ENCODE data around the gene HPSE. TPM values are rescaled to one million over a fixed set of nuclear protein-coding genes. Genes with fewer than 3 reads are reported as not detected.

Gene HPSE
- total and polyA plus RNA-seq, 9 of the 15 experiments (the other 6 are each of a cell fraction or from before 2014, with no cell fraction given): 0.01 to 0.42 (median 0.14) TPM; not detected in 1

- peak; percentile 79; the same call in 1 of the 2 replicates for TF ChIP-seq REST (IDR thresholded peaks at IDR 0.05; ENCODE audit: borderline replicate concordance)
- TF ChIP-seq REST (CRISPR knock-in tag; IDR thresholded peaks at IDR 0.05; ENCODE audit: low read depth): no peak
- peak; percentile 93; the same call in 1 of the 2 replicates for TF ChIP-seq PML (IDR thresholded peaks at IDR 0.05; ENCODE audit: low read length)
- TF ChIP-seq DPF2 (IDR thresholded peaks at IDR 0.05): peak; percentile 81
- peak; percentile 17; the same call in 1 of the 2 replicates for TF ChIP-seq ATF7 (IDR thresholded peaks at IDR 0.05)
- TF ChIP-seq MCM3 (IDR thresholded peaks at IDR 0.05): no peak
- TF ChIP-seq ARNT (IDR thresholded peaks at IDR 0.05): no peak
- TF ChIP-seq EP400 (IDR thresholded peaks at IDR 0.05): no peak
- TF ChIP-seq PKNOX1 (IDR thresholded peaks at IDR 0.05): peak; percentile 28; the same call in 1 of the 2 replicates
- no peak for TF ChIP-seq TFE3 (CRISPR knock-in tag; IDR thresholded peaks at IDR 0.05)
- no peak for TF ChIP-seq POLR3G (IDR thresholded peaks at IDR 0.05; ENCODE audit: extremely low read depth, insufficient read length, insufficient replicate concordance)
- peak in 1 of 3 experiments; percentile 35; a peak in 1 of 6 replicates for TF ChIP-seq ZBTB11 (CRISPR knock-in tag; IDR thresholded peaks at IDR 0.05)
- peak; percentile 39 for TF ChIP-seq SP1 (CRISPR knock-in tag; IDR thresholded peaks at IDR 0.05)
- no peak for TF ChIP-seq NR4A1 (CRISPR knock-in tag; IDR thresholded peaks at IDR 0.05)
- peak; percentile 63; the same call in 1 of the 2 replicates for TF ChIP-seq NR4A1 (tag; IDR thresholded peaks at IDR 0.05)
These were observed 29.7 kb upstream of the HPSE start (continued) for GRCh38 chr4:83364312-83364711.

Data from K562 (cell line).